Breast epithelium (tissue), 3 donors: ENCODE measurements around the gene IGFBP4.

Experiments used
- CTCF ChIP-seq, 3 donors: fragments of 450-650 bp; IDR thresholded peaks; one replicate each; pipeline ENCODE4 v1.5.1; 2016 to 2017; ENCODE audit warnings: antibody characterized with exemption in 3 of 3, mild to moderate bottlenecking in 3 of 3, moderate library complexity in 3 of 3
- POLR2A ChIP-seq: fragments of 450-650 bp; IDR thresholded peaks from one replicate; pipeline ENCODE4 v1.6.1; 2016; ENCODE audit warnings: antibody characterized with exemption, mild to moderate bottlenecking, moderate library complexity
- POLR2AphosphoS5 ChIP-seq, 3 donors: sonication (generic); formaldehyde crosslinking; IDR thresholded peaks; one replicate each; pipeline ENCODE4 v1.6.1; 2017; ENCODE audit warnings: antibody characterized with exemption in 3 of 3

- TF ChIP-seq CTCF (IDR thresholded peaks at IDR 0.05): no peak
- no peak for TF ChIP-seq POLR2AphosphoS5 (IDR thresholded peaks at IDR 0.05)
- TF ChIP-seq POLR2A: no peak
Observed at GRCh38 chr17:40404003-40404402, 39.2 kb upstream of the IGFBP4 start.
